Right lobe of liver (tissue), 4 donors: ENCODE measurements around the gene PMF1.

Experiments used
- POLR2A ChIP-seq: fragments of 450-650 bp; IDR thresholded peaks from one replicate; pipeline ENCODE4 v1.6.1; 2017; ENCODE audit warnings: antibody characterized with exemption, mild to moderate bottlenecking
- TF ChIP-seq, protein P1 (sequence below), 4 donors: fragments of 200-600 bp in 3 of 4; fragments of 450-650 bp in 1 of 4; IDR thresholded peaks; one replicate each; pipeline versions ENCODE4 v1.5.1 to v1.8.0; 2016 to 2022; ENCODE audit warnings: antibody characterized with exemption in 4 of 4, mild to moderate bottlenecking in 2 of 4
- donor health status: DM: no; HTN: no; CAD: no.
- donor health status: DM: no; HTN: no; CAD: no.
- donor health status: DM: no; HTN: yes; CAD: no.

DNA sequence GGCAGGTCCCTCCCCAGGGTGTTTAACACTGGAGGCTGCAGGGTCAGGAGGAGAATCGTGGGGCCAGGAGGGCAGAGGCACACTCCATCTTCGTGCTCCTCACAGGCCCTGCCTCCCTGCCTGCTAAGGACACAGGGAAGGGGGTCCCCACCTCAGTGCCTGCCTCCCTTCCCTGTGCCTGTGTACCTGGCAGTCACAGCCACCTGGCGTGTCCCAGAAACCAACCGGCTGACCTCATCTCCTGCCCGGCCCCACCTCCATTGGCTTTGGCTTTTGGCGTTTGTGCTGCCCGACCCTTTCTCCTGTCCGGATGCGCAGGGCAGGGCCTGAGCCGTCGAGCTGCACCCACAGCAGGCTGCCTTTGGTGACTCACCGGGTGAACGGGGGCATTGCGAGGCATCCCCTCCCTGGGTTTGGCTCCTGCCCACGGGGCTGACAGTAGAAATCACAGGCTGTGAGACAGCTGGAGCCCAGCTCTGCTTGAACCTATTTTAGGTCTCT, 28.6 kb downstream of the PMF1 start:
- TF ChIP-seq, protein P1, sequence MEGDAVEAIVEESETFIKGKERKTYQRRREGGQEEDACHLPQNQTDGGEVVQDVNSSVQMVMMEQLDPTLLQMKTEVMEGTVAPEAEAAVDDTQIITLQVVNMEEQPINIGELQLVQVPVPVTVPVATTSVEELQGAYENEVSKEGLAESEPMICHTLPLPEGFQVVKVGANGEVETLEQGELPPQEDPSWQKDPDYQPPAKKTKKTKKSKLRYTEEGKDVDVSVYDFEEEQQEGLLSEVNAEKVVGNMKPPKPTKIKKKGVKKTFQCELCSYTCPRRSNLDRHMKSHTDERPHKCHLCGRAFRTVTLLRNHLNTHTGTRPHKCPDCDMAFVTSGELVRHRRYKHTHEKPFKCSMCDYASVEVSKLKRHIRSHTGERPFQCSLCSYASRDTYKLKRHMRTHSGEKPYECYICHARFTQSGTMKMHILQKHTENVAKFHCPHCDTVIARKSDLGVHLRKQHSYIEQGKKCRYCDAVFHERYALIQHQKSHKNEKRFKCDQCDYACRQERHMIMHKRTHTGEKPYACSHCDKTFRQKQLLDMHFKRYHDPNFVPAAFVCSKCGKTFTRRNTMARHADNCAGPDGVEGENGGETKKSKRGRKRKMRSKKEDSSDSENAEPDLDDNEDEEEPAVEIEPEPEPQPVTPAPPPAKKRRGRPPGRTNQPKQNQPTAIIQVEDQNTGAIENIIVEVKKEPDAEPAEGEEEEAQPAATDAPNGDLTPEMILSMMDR (IDR thresholded peaks at IDR 0.05) = no peak
- no peak for TF ChIP-seq POLR2A
